Measurements from ENCODE around the gene KRT79.

DNA sequence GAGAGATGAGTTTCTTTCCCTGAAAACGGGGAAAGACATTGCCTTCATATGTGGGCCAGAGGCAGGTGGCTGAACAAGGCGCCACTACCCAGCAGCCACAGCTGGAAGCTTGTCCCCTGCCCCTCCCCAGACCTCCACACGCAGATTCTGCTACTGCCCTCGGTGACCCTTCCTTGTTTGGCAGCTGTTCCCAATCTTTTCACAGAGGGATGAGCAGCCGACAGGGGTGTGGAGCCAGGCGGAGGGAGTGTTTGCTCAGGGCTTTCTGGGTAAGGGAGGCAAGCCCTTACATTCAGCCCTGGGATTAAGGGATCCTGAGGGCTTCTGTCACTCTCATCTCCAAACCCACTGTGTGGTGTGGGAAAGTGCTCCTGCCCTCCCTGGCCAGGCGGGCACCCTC, 15.7 kb downstream of the KRT79 start:
- no peak for TF ChIP-seq TOX (CRISPR knock-in tag; IDR thresholded peaks at IDR 0.05; ENCODE audit: borderline replicate concordance)
- TF ChIP-seq, protein P1, sequence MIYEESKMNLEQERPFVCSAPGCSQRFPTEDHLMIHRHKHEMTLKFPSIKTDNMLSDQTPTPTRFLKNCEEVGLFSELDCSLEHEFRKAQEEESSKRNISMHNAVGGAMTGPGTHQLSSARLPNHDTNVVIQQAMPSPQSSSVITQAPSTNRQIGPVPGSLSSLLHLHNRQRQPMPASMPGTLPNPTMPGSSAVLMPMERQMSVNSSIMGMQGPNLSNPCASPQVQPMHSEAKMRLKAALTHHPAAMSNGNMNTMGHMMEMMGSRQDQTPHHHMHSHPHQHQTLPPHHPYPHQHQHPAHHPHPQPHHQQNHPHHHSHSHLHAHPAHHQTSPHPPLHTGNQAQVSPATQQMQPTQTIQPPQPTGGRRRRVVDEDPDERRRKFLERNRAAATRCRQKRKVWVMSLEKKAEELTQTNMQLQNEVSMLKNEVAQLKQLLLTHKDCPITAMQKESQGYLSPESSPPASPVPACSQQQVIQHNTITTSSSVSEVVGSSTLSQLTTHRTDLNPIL (CRISPR knock-in tag; IDR thresholded peaks at IDR 0.05; ENCODE audit: low read depth): no peak
- TF ChIP-seq, protein P2, sequence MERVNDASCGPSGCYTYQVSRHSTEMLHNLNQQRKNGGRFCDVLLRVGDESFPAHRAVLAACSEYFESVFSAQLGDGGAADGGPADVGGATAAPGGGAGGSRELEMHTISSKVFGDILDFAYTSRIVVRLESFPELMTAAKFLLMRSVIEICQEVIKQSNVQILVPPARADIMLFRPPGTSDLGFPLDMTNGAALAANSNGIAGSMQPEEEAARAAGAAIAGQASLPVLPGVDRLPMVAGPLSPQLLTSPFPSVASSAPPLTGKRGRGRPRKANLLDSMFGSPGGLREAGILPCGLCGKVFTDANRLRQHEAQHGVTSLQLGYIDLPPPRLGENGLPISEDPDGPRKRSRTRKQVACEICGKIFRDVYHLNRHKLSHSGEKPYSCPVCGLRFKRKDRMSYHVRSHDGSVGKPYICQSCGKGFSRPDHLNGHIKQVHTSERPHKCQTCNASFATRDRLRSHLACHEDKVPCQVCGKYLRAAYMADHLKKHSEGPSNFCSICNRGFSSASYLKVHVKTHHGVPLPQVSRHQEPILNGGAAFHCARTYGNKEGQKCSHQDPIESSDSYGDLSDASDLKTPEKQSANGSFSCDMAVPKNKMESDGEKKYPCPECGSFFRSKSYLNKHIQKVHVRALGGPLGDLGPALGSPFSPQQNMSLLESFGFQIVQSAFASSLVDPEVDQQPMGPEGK (CRISPR knock-in tag; IDR thresholded peaks at IDR 0.05; ENCODE audit: borderline replicate concordance): no peak
- no peak for TF ChIP-seq ZNF70 (CRISPR knock-in tag; IDR thresholded peaks at IDR 0.05)
- TF ChIP-seq ZFP30 (CRISPR knock-in tag; IDR thresholded peaks at IDR 0.05): no peak
- no peak for TF ChIP-seq BACH2 (CRISPR knock-in tag; IDR thresholded peaks at IDR 0.05; ENCODE audit: borderline replicate concordance)
- TF ChIP-seq, protein P3, sequence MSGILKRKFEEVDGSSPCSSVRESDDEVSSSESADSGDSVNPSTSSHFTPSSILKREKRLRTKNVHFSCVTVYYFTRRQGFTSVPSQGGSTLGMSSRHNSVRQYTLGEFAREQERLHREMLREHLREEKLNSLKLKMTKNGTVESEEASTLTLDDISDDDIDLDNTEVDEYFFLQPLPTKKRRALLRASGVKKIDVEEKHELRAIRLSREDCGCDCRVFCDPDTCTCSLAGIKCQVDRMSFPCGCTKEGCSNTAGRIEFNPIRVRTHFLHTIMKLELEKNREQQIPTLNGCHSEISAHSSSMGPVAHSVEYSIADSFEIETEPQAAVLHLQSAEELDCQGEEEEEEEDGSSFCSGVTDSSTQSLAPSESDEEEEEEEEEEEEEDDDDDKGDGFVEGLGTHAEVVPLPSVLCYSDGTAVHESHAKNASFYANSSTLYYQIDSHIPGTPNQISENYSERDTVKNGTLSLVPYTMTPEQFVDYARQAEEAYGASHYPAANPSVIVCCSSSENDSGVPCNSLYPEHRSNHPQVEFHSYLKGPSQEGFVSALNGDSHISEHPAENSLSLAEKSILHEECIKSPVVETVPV (CRISPR knock-in tag; IDR thresholded peaks at IDR 0.05): no peak
- TF ChIP-seq, protein P4, sequence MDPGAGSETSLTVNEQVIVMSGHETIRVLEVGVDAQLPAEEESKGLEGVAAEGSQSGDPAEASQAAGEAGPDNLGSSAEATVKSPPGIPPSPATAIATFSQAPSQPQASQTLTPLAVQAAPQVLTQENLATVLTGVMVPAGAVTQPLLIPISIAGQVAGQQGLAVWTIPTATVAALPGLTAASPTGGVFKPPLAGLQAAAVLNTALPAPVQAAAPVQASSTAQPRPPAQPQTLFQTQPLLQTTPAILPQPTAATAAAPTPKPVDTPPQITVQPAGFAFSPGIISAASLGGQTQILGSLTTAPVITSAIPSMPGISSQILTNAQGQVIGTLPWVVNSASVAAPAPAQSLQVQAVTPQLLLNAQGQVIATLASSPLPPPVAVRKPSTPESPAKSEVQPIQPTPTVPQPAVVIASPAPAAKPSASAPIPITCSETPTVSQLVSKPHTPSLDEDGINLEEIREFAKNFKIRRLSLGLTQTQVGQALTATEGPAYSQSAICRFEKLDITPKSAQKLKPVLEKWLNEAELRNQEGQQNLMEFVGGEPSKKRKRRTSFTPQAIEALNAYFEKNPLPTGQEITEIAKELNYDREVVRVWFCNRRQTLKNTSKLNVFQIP (CRISPR knock-in tag; IDR thresholded peaks at IDR 0.05; ENCODE audit: borderline replicate concordance, low read depth): no peak
- TF ChIP-seq, protein P5, sequence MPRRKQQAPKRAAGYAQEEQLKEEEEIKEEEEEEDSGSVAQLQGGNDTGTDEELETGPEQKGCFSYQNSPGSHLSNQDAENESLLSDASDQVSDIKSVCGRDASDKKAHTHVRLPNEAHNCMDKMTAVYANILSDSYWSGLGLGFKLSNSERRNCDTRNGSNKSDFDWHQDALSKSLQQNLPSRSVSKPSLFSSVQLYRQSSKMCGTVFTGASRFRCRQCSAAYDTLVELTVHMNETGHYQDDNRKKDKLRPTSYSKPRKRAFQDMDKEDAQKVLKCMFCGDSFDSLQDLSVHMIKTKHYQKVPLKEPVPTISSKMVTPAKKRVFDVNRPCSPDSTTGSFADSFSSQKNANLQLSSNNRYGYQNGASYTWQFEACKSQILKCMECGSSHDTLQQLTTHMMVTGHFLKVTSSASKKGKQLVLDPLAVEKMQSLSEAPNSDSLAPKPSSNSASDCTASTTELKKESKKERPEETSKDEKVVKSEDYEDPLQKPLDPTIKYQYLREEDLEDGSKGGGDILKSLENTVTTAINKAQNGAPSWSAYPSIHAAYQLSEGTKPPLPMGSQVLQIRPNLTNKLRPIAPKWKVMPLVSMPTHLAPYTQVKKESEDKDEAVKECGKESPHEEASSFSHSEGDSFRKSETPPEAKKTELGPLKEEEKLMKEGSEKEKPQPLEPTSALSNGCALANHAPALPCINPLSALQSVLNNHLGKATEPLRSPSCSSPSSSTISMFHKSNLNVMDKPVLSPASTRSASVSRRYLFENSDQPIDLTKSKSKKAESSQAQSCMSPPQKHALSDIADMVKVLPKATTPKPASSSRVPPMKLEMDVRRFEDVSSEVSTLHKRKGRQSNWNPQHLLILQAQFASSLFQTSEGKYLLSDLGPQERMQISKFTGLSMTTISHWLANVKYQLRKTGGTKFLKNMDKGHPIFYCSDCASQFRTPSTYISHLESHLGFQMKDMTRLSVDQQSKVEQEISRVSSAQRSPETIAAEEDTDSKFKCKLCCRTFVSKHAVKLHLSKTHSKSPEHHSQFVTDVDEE (CRISPR knock-in tag; IDR thresholded peaks at IDR 0.05): no peak
- no peak for TF ChIP-seq TCF4 (CRISPR knock-in tag; IDR thresholded peaks at IDR 0.05; ENCODE audit: borderline replicate concordance)
- no peak for TF ChIP-seq RARB (CRISPR knock-in tag; IDR thresholded peaks at IDR 0.05)
- no peak for TF ChIP-seq ZNF8 (CRISPR knock-in tag; IDR thresholded peaks at IDR 0.05)
- TF ChIP-seq ZC3H10 (CRISPR knock-in tag; IDR thresholded peaks at IDR 0.05): no peak
- TF ChIP-seq ESRRG (CRISPR knock-in tag; IDR thresholded peaks at IDR 0.05): no peak

Data from SK-N-SH treated with all-trans-retinoic acid at 6 μM for 48 hours (cell line).